Mesenchymal stem cell (in vitro differentiated cells and primary cell): Measurements from ENCODE around the gene USF3.

ENCODE experiments used
- DNase-seq: peaks from one replicate; pipeline ENCODE4 v3.0.0-alpha.2; 2013
- H2AFZ ChIP-seq: one replicate; pipeline ENCODE4 v1.6.1; 2013; ENCODE audit warnings: low read depth, mild to moderate bottlenecking, control low read depth, inconsistent platforms, low read length, moderate library complexity
- H2AK5ac ChIP-seq: 2 replicates; pipeline ENCODE4 v1.6.1; 2013; ENCODE audit warnings: low read length, moderate library complexity, mild to moderate bottlenecking, inconsistent platforms; ENCODE audit not compliant: severe bottlenecking
- H2BK120ac ChIP-seq: one replicate; pipeline ENCODE4 v1.6.1; 2013; ENCODE audit warnings: low read depth, mild to moderate bottlenecking, inconsistent platforms, low read length, moderate library complexity
- H2BK12ac ChIP-seq, 2 experiments: one replicate each; pipeline ENCODE4 v1.6.1; 2013; ENCODE audit warnings: inconsistent platforms in 2 of 2, low read length in 2 of 2, mild to moderate bottlenecking in 2 of 2, moderate library complexity in 2 of 2, control low read depth in 1 of 2
- H2BK15ac ChIP-seq: one replicate; pipeline ENCODE4 v1.6.1; 2013; ENCODE audit warnings: mild to moderate bottlenecking, low read depth, inconsistent platforms; ENCODE audit not compliant: poor library complexity, severe bottlenecking
- H2BK5ac ChIP-seq: 2 replicates; pipeline ENCODE4 v1.6.1; 2013; ENCODE audit warnings: low read depth, mild to moderate bottlenecking, low read length, control low read depth, inconsistent platforms; ENCODE audit not compliant: poor library complexity, severe bottlenecking
- H3K14ac ChIP-seq, 2 experiments: one replicate each; pipeline ENCODE4 v1.6.1; 2013; ENCODE audit warnings: inconsistent platforms in 2 of 2, low read length in 2 of 2, control low read depth in 1 of 2, mild to moderate bottlenecking in 1 of 2, moderate library complexity in 1 of 2
- H3K18ac ChIP-seq, 2 experiments: one replicate each; pipeline ENCODE4 v1.6.1; 2013; ENCODE audit warnings: inconsistent platforms in 2 of 2, low read length in 2 of 2, control low read depth in 1 of 2, low read depth in 1 of 2, mild to moderate bottlenecking in 1 of 2
- H3K23ac ChIP-seq, 2 experiments: one replicate each; pipeline ENCODE4 v1.6.1; 2013; ENCODE audit warnings: inconsistent platforms in 2 of 2, low read length in 2 of 2, mild to moderate bottlenecking in 2 of 2, moderate library complexity in 2 of 2, control low read depth in 1 of 2
- H3K27ac ChIP-seq: 2 replicates; pipeline ENCODE4 v1.5.1; 2013; ENCODE audit warnings: mild to moderate bottlenecking, moderate library complexity, low read length, control low read depth, inconsistent platforms; ENCODE audit not compliant: poor library complexity, severe bottlenecking
- H3K27me3 ChIP-seq, 2 experiments: 2 replicates each; pipeline versions ENCODE4 v1.6.1 to v1.7.0; 2013; ENCODE audit warnings: low read length in 2 of 2, mild to moderate bottlenecking in 2 of 2, moderate library complexity in 2 of 2, control low read depth in 1 of 2, inconsistent platforms in 1 of 2; ENCODE audit not compliant: control insufficient read depth in 1 of 2, insufficient read depth in 1 of 2
- H3K36me3 ChIP-seq, 2 experiments: 2 replicates each; pipeline versions ENCODE4 v1.6.1 to v1.7.0; 2013; ENCODE audit warnings: low read length in 2 of 2, control low read depth in 1 of 2, inconsistent platforms in 1 of 2, low read depth in 1 of 2, mild to moderate bottlenecking in 1 of 2; ENCODE audit not compliant: insufficient read depth in 2 of 2, control insufficient read depth in 1 of 2
- H3K4ac ChIP-seq, 2 experiments: one replicate each; pipeline ENCODE4 v1.6.1; 2013; ENCODE audit warnings: inconsistent platforms in 2 of 2, low read length in 2 of 2, mild to moderate bottlenecking in 2 of 2, moderate library complexity in 2 of 2, control low read depth in 1 of 2, low read depth in 1 of 2
- H3K4me1 ChIP-seq: 2 replicates; pipeline ENCODE4 v1.6.1; 2013; ENCODE audit warnings: low read depth, low read length, control low read depth; ENCODE audit not compliant: control insufficient read depth, insufficient read depth
- H3K4me2 ChIP-seq: 2 replicates; pipeline ENCODE4 v1.6.1; 2013; ENCODE audit warnings: low read length, mild to moderate bottlenecking, inconsistent platforms; ENCODE audit not compliant: poor library complexity, severe bottlenecking
- H3K4me3 ChIP-seq, 2 experiments: 2 replicates each; pipeline versions ENCODE4 v1.5.1 to v1.7.0; 2013; ENCODE audit warnings: low read length in 2 of 2, mild to moderate bottlenecking in 2 of 2, control low read depth in 1 of 2, low read depth in 1 of 2; ENCODE audit not compliant: insufficient read depth in 1 of 2
- H3K79me1 ChIP-seq: replicated peaks from 2 replicates; pipeline ENCODE4 v1.6.1; 2013; ENCODE audit warnings: mild to moderate bottlenecking, control low read depth, low read length, inconsistent platforms; ENCODE audit not compliant: poor library complexity, severe bottlenecking
- H3K9ac ChIP-seq: 2 replicates; pipeline ENCODE4 v1.7.0; 2013; ENCODE audit warnings: mild to moderate bottlenecking, low read length, moderate library complexity
- H3K9me3 ChIP-seq: 2 replicates; pipeline ENCODE4 v1.7.0; 2013; ENCODE audit warnings: mild to moderate bottlenecking, low read length; ENCODE audit not compliant: control insufficient read depth
- H4K8ac ChIP-seq: one replicate; pipeline ENCODE4 v1.6.1; 2013; ENCODE audit warnings: inconsistent platforms, mild to moderate bottlenecking, low read length, moderate library complexity
- H4K91ac ChIP-seq: one replicate; pipeline ENCODE4 v1.6.1; 2013; ENCODE audit warnings: mild to moderate bottlenecking, low read length, inconsistent platforms
- WGBS: methylation state at CpG from one replicate; pipeline ENCODE4 v1.1.7; 2013; ENCODE audit warnings: mixed read lengths; 5-methylcytosine and 5-hydroxymethylcytosine counted together

The USF3 gene

GRCh38 chr3:113631573-113631972 lies 64.9 kb downstream of the USF3 start:
- no peak overlapping the region for H3K4me2 ChIP-seq
- WGBS = 83% methylated on average over 6 of the region's 6 CpGs
- DNase-seq = no peak

GRCh38 chr3:113630956-113631542 lies 65.4 kb downstream of the USF3 start:
- no peaks in the 10 kb centered on the region for H3K36me3 ChIP-seq
- no peak overlapping the region for H3K9ac ChIP-seq
- no peak overlapping the region for H3K27ac ChIP-seq
- H4K91ac ChIP-seq = no peak overlapping the region
- no peaks in the 10 kb centered on the region for H3K4me1 ChIP-seq
- no peak overlapping the region for H2AFZ ChIP-seq
- H2BK5ac ChIP-seq = no peak overlapping the region
- no peak overlapping the region for H2BK12ac ChIP-seq
- H2BK120ac ChIP-seq = no peak overlapping the region
- DNase-seq = no peak
- H2BK15ac ChIP-seq = no peak overlapping the region
- no peak overlapping the region for H3K4me3 ChIP-seq
- H3K9me3 ChIP-seq = no peaks in the 10 kb centered on the region
- H3K18ac ChIP-seq = no peak overlapping the region
- no peak overlapping the region for H3K14ac ChIP-seq
- no peak overlapping the region for H4K8ac ChIP-seq
- H3K27me3 ChIP-seq = peaks cover 0 to 8% of the 10 kb centered on the region in 2 experiments
- no peak overlapping the region for H3K23ac ChIP-seq
- no peak overlapping the region for H3K4me2 ChIP-seq
- WGBS = 71% methylated on average over 3 of the region's 3 CpGs
- no peaks in the 10 kb centered on the region for H3K79me1 ChIP-seq
- H3K4ac ChIP-seq = no peak overlapping the region
- H2AK5ac ChIP-seq = no peak overlapping the region

More at GRCh38 chr3:113631573-113631972, 64.9 kb downstream of the USF3 start:
- H3K27ac ChIP-seq = no peak overlapping the region
- H3K9me3 ChIP-seq = no peaks in the 10 kb centered on the region
- H3K4ac ChIP-seq = no peak overlapping the region
- H3K79me1 ChIP-seq = no peaks in the 10 kb centered on the region
- H2BK5ac ChIP-seq = no peak overlapping the region
- no peak overlapping the region for H3K4me3 ChIP-seq
- peaks cover 0 to 8% of the 10 kb centered on the region in 2 experiments for H3K27me3 ChIP-seq
- no peak overlapping the region for H2AK5ac ChIP-seq
- no peak overlapping the region for H3K9ac ChIP-seq
- H3K36me3 ChIP-seq = no peaks in the 10 kb centered on the region
- H2BK15ac ChIP-seq = no peak overlapping the region
- H4K91ac ChIP-seq = no peak overlapping the region
- H4K8ac ChIP-seq = no peak overlapping the region
- H3K18ac ChIP-seq = no peak overlapping the region
- no peaks in the 10 kb centered on the region for H3K4me1 ChIP-seq
- H3K23ac ChIP-seq = no peak overlapping the region
- H2AFZ ChIP-seq = no peak overlapping the region
- H2BK12ac ChIP-seq = no peak overlapping the region
- no peak overlapping the region for H2BK120ac ChIP-seq
- H3K14ac ChIP-seq = no peak overlapping the region

GRCh38 chr3:113629584-113630421 lies 66.6 kb downstream of the USF3 start:
- Histone ChIP-seq H3K27me3 (peaks cover 0 to 8% of the 10 kb centered on the region in 2 experiments), H3K9ac (peak overlapping the region; percentile 25), H4K91ac (no peak overlapping the region), H2BK120ac (no peak overlapping the region), H2AK5ac (no peak overlapping the region), H3K36me3 (no peaks in the 10 kb centered on the region), H3K79me1 (no peaks in the 10 kb centered on the region), H4K8ac (no peak overlapping the region), H2BK5ac (no peak overlapping the region), H3K4me2 (no peak overlapping the region), H3K4me3 (peak overlapping the region in 1 of 2 experiments; percentile 59), H3K4me1 (no peaks in the 10 kb centered on the region), H2BK12ac (no peak overlapping the region), H3K23ac (no peak overlapping the region), H3K9me3 (no peaks in the 10 kb centered on the region), H3K27ac (no peak overlapping the region), H2AFZ (no peak overlapping the region), H3K4ac (no peak overlapping the region), H2BK15ac (no peak overlapping the region), H3K14ac (no peak overlapping the region), H3K18ac (no peak overlapping the region)
- WGBS = 88% methylated on average over 16 of the region's 16 CpGs
- DNase-seq = no peak

- H3K9me3 ChIP-seq = no peaks in the 10 kb centered on the region
- 85% methylated on average over 4 of the region's 6 CpGs for WGBS
- no peak overlapping the region for H2AFZ ChIP-seq
- no peaks in the 10 kb centered on the region for H3K36me3 ChIP-seq
- no peaks in the 10 kb centered on the region for H3K79me1 ChIP-seq
- no peak overlapping the region for H2BK15ac ChIP-seq
- no peak overlapping the region for H4K91ac ChIP-seq
- no peaks in the 10 kb centered on the region for H3K4me1 ChIP-seq
- no peak overlapping the region for H3K18ac ChIP-seq
- no peak overlapping the region for H3K9ac ChIP-seq
- no peak overlapping the region for H2AK5ac ChIP-seq
- H3K4ac ChIP-seq = no peak overlapping the region
- no peak overlapping the region for H3K14ac ChIP-seq
- no peak for DNase-seq
- H3K4me3 ChIP-seq = no peak overlapping the region
- no peak overlapping the region for H2BK120ac ChIP-seq
- peaks cover 0 to 12% of the 10 kb centered on the region in 2 experiments for H3K27me3 ChIP-seq
- no peak overlapping the region for H2BK5ac ChIP-seq
- no peak overlapping the region for H4K8ac ChIP-seq
- H3K4me2 ChIP-seq = no peak overlapping the region
- no peak overlapping the region for H3K23ac ChIP-seq
- no peak overlapping the region for H2BK12ac ChIP-seq
- no peak overlapping the region for H3K27ac ChIP-seq
These were observed 67.7 kb downstream of the USF3 start for GRCh38 chr3:113628788-113629187.
